ENCODE measurements around the gene PNPLA5. TPM values are rescaled to one million over a fixed set of nuclear protein-coding genes. Genes with fewer than 3 reads are reported as not detected.

The PNPLA5 gene
- polyA plus RNA-seq, 3 donors: not detected

DNA sequence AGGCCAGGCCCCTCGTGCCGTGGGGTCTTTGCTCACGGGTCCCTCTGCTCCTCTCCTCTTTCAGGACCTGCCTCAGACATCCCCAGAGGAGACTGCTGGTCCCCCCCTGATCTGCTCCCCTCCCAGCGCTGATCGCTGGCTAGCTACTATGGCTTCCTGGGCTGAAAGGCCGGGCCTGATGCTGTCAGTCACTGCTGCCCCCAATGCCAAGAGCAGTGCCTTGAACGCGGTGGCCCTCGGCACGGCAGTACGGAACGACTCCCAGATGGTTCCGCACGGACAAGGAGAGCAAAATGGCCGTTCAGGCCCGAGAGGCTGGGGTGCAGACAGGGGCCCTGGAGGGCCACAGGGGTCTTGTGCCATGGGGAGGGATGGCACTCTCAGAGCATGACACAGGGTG, 51.0 kb downstream of the PNPLA5 start:
- peaks cover 3% of the 10 kb centered on the region in 3 donors for H3K27me3 Mint-ChIP-seq (ENCODE audit: low read depth in 3 of 3)
- no peak overlapping the region for H3K4me3 Mint-ChIP-seq
- H3K9ac ChIP-seq (ENCODE audit: insufficient read depth, low read length, poor library complexity, severe bottlenecking): no peak overlapping the region
- H3K36me3 ChIP-seq (replicated peaks in 1 of 2; ENCODE audit: control insufficient read depth in 1 of 2, insufficient read depth in 2 of 2, low read length in 2 of 2): no peaks in the 10 kb centered on the region
- TF ChIP-seq, protein P1, sequence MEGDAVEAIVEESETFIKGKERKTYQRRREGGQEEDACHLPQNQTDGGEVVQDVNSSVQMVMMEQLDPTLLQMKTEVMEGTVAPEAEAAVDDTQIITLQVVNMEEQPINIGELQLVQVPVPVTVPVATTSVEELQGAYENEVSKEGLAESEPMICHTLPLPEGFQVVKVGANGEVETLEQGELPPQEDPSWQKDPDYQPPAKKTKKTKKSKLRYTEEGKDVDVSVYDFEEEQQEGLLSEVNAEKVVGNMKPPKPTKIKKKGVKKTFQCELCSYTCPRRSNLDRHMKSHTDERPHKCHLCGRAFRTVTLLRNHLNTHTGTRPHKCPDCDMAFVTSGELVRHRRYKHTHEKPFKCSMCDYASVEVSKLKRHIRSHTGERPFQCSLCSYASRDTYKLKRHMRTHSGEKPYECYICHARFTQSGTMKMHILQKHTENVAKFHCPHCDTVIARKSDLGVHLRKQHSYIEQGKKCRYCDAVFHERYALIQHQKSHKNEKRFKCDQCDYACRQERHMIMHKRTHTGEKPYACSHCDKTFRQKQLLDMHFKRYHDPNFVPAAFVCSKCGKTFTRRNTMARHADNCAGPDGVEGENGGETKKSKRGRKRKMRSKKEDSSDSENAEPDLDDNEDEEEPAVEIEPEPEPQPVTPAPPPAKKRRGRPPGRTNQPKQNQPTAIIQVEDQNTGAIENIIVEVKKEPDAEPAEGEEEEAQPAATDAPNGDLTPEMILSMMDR (IDR thresholded peaks at IDR 0.05): no peak
- H3K79me2 ChIP-seq (ENCODE audit: insufficient read depth, low read length): no peaks in the 10 kb centered on the region
- no peaks in the 10 kb centered on the region for H4K20me1 ChIP-seq (ENCODE audit: insufficient read depth, low read length)
- H3K4me1 Mint-ChIP-seq: no peaks in the 10 kb centered on the region
- no peak for DNase-seq
- H2AFZ ChIP-seq (ENCODE audit: insufficient read depth, low read depth, low read length, poor library complexity, severe bottlenecking): no peak overlapping the region
- no peak overlapping the region for H3K4me2 ChIP-seq (replicated peaks; ENCODE audit: extremely low read depth, low read length, poor library complexity, severe bottlenecking)
- H3K27ac ChIP-seq (ENCODE audit: low read depth in 1 of 2, low read length in 2 of 2): no peak overlapping the region
- no peaks in the 10 kb centered on the region for H3K9me3 ChIP-seq (replicated peaks in 1 of 2; ENCODE audit: control insufficient read depth in 1 of 2, insufficient read depth in 1 of 2, low read length in 2 of 2)
- no peaks in the 10 kb centered on the region for H3K27me3 ChIP-seq (ENCODE audit: control insufficient read depth in 2 of 2, insufficient read depth in 2 of 2, low read length in 2 of 2)
- no peaks in the 10 kb centered on the region for H3K9me3 Mint-ChIP-seq
- no peak overlapping the region for H3K4me3 ChIP-seq (replicated peaks in 1 of 3; ENCODE audit: low read depth in 2 of 3, low read length in 3 of 3)
- no peaks in the 10 kb centered on the region for H3K4me1 ChIP-seq (ENCODE audit: control insufficient read depth in 1 of 2, insufficient read depth in 2 of 2, low read length in 2 of 2)
- no peak overlapping the region for H3K27ac Mint-ChIP-seq
- intact Hi-C loops (cut with micrococcal nuclease): no loop called here
- WGBS (ENCODE audit: insufficient coverage): 96% methylated on average over 14 of the region's 16 CpGs
- H3K36me3 Mint-ChIP-seq: no peaks in the 10 kb centered on the region

DNA sequence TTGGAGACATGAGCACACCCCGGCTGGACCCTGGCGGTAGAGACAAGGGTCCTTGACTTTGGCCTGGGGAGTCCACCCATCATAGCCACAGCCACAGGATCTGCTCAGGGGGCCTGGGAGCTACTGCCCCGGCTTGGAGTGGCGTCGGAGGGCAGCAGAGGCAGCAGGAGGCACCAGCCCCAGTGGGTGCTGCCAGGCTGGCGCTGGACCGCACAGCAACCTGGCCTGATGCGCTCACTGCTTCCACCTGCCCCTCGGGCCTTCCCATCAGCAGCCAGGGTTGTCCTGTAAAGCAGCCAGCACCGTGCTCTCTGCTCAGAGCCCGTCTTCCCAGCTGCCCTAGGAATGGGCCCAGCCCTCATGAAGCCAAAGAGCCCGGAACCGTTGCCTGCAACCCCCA, 51.4 kb downstream of the PNPLA5 start:
- H3K36me3 Mint-ChIP-seq: no peaks in the 10 kb centered on the region
- H3K4me1 Mint-ChIP-seq: no peaks in the 10 kb centered on the region
- no peaks in the 10 kb centered on the region for H3K4me1 ChIP-seq (ENCODE audit: control insufficient read depth in 1 of 2, insufficient read depth in 2 of 2, low read length in 2 of 2)
- no peak overlapping the region for H3K27ac Mint-ChIP-seq
- no peak for DNase-seq
- TF ChIP-seq, protein P1 (IDR thresholded peaks at IDR 0.05): no peak
- no peak overlapping the region for H3K4me3 ChIP-seq (replicated peaks in 1 of 3; ENCODE audit: low read depth in 2 of 3, low read length in 3 of 3)
- H3K27ac ChIP-seq (ENCODE audit: low read depth in 1 of 2, low read length in 2 of 2): no peak overlapping the region
- intact Hi-C loops (cut with micrococcal nuclease): no loop called here
- no peak overlapping the region for H3K4me2 ChIP-seq (replicated peaks; ENCODE audit: extremely low read depth, low read length, poor library complexity, severe bottlenecking)
- H2AFZ ChIP-seq (ENCODE audit: insufficient read depth, low read depth, low read length, poor library complexity, severe bottlenecking): no peak overlapping the region
- no peaks in the 10 kb centered on the region for H3K79me2 ChIP-seq (ENCODE audit: insufficient read depth, low read length)
- H3K27me3 ChIP-seq (ENCODE audit: control insufficient read depth in 2 of 2, insufficient read depth in 2 of 2, low read length in 2 of 2): no peaks in the 10 kb centered on the region
- H3K36me3 ChIP-seq (replicated peaks in 1 of 2; ENCODE audit: control insufficient read depth in 1 of 2, insufficient read depth in 2 of 2, low read length in 2 of 2): no peaks in the 10 kb centered on the region
- WGBS (ENCODE audit: insufficient coverage): 93% methylated on average over 13 of the region's 13 CpGs
- H3K9me3 ChIP-seq (replicated peaks in 1 of 2; ENCODE audit: control insufficient read depth in 1 of 2, insufficient read depth in 1 of 2, low read length in 2 of 2): no peaks in the 10 kb centered on the region
- no peaks in the 10 kb centered on the region for H3K9me3 Mint-ChIP-seq
- H3K27me3 Mint-ChIP-seq (ENCODE audit: low read depth in 3 of 3): peaks cover 1 to 4% (median 3%) of the 10 kb centered on the region in 3 donors
- H3K9ac ChIP-seq (ENCODE audit: insufficient read depth, low read length, poor library complexity, severe bottlenecking): no peak overlapping the region
- H4K20me1 ChIP-seq (ENCODE audit: insufficient read depth, low read length): no peaks in the 10 kb centered on the region
- H3K4me3 Mint-ChIP-seq: no peak overlapping the region

Data from CD14-positive monocyte (primary cell).